ENCODE measurements around the gene ROBO3.

ROBO3 gene

DNA sequence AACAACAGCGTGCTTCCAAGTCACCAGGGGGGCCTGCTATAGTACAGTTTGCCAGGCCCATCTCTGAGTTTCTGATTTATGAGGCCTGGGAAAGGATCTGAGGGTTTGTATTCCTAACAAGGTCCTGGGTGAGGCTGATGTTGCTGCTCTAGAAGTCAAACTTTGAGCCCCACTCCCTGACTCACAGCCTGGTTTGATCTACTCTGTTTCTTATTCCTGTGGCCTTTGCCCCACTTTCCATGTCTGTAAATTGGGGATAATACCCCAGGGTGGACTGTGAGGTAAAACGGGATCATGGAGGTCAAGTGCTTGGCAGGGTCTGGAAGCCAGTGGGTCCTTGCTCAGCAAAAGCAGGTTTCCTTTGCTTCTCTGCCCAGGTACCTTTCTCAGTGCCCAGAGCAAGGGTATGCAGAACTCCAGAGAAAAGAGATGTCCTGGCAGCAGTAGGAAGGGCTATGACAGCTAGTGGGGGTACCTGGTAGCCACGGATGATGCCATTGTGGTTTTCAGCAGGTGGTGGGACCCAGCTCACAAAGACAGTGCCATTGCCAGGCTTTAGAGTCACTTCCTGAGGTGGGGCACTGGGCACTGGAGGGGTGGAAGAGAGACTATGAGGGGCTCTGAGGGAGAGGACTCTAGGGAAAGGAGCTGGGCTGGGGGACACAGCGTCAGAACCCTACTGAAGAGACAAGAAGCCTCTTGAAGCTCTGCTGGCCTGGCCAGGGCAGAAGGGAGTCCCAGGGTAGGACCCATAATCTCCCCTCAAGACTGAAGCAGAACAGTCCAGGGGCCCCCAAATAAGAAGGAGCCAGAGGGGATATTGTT is 29.6 kb downstream of the ROBO3 start:
- H3K79me2 ChIP-seq (ENCODE audit: control insufficient read depth, low read length), result no peaks in the 10 kb centered on the region
- no peaks in the 10 kb centered on the region for H3K4me1 ChIP-seq (ENCODE audit: control insufficient read depth, low read length)
- no peaks in the 10 kb centered on the region for H4K20me1 ChIP-seq (ENCODE audit: control insufficient read depth, insufficient read depth, low read depth, low read length)
- H3K27ac ChIP-seq (ENCODE audit: low read depth, low read length), result no peak overlapping the region
- no peak overlapping the region for H3K4me3 ChIP-seq (ENCODE audit: low read length)
- H3K9me3 ChIP-seq (ENCODE audit: control insufficient read depth, insufficient read depth, low read length), result no peaks in the 10 kb centered on the region
- H3F3A ChIP-seq (ENCODE audit: control insufficient read depth, insufficient read depth), result no peaks in the 10 kb centered on the region
- H3K9me2 ChIP-seq (replicated peaks; ENCODE audit: control insufficient read depth, low read length), result no peaks in the 10 kb centered on the region
- H3K27me3 ChIP-seq (ENCODE audit: control insufficient read depth, low read length), result peaks cover 14% of the 10 kb centered on the region; the same call in 1 of the 2 replicates
- TF ChIP-seq EZH2phosphoT487 (IDR thresholded peaks at IDR 0.05; ENCODE audit: borderline replicate concordance, low read length), result no peak
- TF ChIP-seq, protein P1, sequence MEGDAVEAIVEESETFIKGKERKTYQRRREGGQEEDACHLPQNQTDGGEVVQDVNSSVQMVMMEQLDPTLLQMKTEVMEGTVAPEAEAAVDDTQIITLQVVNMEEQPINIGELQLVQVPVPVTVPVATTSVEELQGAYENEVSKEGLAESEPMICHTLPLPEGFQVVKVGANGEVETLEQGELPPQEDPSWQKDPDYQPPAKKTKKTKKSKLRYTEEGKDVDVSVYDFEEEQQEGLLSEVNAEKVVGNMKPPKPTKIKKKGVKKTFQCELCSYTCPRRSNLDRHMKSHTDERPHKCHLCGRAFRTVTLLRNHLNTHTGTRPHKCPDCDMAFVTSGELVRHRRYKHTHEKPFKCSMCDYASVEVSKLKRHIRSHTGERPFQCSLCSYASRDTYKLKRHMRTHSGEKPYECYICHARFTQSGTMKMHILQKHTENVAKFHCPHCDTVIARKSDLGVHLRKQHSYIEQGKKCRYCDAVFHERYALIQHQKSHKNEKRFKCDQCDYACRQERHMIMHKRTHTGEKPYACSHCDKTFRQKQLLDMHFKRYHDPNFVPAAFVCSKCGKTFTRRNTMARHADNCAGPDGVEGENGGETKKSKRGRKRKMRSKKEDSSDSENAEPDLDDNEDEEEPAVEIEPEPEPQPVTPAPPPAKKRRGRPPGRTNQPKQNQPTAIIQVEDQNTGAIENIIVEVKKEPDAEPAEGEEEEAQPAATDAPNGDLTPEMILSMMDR (IDR thresholded peaks at IDR 0.05; ENCODE audit: low read depth, low read length, poor library complexity, severe bottlenecking), result no peak
- H3K36me3 ChIP-seq (ENCODE audit: control insufficient read depth, low read length), result no peaks in the 10 kb centered on the region
- H3K4me2 ChIP-seq (ENCODE audit: low read length), result no peak overlapping the region

DNA sequence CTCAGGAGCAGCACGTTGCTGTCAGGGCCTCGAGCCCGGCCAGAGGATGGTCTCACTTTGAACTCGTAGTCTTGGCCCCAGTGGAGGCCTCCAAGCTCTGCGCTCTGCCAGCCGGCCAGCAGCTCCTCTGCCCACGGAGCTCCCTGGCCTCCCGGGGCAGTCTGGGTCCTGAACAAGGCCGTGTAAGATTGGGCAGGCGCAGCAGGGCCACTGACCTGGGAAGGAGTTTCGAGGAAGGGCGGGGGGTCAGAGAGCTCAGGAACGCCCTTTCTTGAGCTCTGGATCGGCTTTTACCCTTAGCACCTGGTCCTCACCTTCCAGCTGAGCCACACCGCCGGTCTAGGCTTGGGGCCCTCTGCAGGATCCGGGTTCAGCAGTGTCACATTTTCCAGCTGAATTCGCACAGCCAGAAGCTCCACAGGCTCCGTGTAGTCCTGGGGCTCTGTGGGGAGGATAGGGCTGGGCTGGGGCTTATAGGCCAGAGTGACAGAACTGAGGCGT is 30.3 kb downstream of the ROBO3 start:
- TF ChIP-seq, protein P1 (IDR thresholded peaks at IDR 0.05; ENCODE audit: low read depth, low read length, poor library complexity, severe bottlenecking), result no peak
- no peak for TF ChIP-seq EZH2phosphoT487 (IDR thresholded peaks at IDR 0.05; ENCODE audit: borderline replicate concordance, low read length)

DNA sequence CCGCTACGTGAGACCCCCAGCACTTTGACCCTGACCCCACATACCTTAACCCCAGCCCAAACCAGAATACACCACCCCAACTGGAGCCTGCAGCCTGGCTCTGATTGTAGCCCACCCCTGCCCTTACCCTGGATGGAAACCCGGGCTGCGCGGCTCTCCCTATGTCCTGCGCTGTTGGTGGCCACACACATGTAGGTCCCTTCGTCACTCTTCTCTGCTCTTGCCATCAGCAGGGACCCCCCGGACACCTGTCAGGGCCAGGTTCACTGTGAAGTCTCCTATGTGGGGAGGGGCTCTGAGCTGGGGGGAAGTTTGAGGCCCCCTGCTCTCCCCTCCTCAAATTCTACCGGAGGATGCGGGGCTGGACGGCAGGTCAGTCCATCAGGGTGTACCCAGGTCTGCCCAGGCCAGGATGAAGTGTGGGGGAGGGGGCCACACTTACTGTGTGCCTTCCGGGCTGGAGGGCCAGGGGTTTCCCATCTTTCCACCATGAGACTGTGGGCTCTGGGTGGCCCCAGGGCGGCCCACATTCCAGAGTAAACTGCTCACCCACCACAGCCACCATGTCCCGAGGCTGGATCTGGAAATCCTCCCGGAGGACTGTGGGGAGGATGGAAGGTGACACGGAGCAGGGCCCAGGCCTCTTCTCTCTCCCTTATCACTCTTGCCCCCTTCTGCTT is 31.0 kb downstream of the ROBO3 start:
- Histone ChIP-seq H3K9me2 (replicated peaks; ENCODE audit: control insufficient read depth, low read length) (no peaks in the 10 kb centered on the region), H3K4me3 (ENCODE audit: low read length) (no peak overlapping the region), H3K4me1 (ENCODE audit: control insufficient read depth, low read length) (no peaks in the 10 kb centered on the region), H3K27ac (ENCODE audit: low read depth, low read length) (no peak overlapping the region), H3K27me3 (ENCODE audit: control insufficient read depth, low read length) (peaks cover 20% of the 10 kb centered on the region), H3F3A (ENCODE audit: control insufficient read depth, insufficient read depth) (no peaks in the 10 kb centered on the region), H4K20me1 (ENCODE audit: control insufficient read depth, insufficient read depth, low read depth, low read length) (no peaks in the 10 kb centered on the region), H3K9me3 (ENCODE audit: control insufficient read depth, insufficient read depth, low read length) (no peaks in the 10 kb centered on the region), H3K79me2 (ENCODE audit: control insufficient read depth, low read length) (no peaks in the 10 kb centered on the region), H3K4me2 (ENCODE audit: low read length) (no peak overlapping the region), H3K36me3 (ENCODE audit: control insufficient read depth, low read length) (no peaks in the 10 kb centered on the region)
- no peak for TF ChIP-seq EZH2phosphoT487 (IDR thresholded peaks at IDR 0.05; ENCODE audit: borderline replicate concordance, low read length)
- TF ChIP-seq, protein P1 (IDR thresholded peaks at IDR 0.05; ENCODE audit: low read depth, low read length, poor library complexity, severe bottlenecking), result no peak

More for the DNA sequence above, 30.3 kb downstream of the ROBO3 start:
- no peaks in the 10 kb centered on the region for H3K36me3 ChIP-seq (ENCODE audit: control insufficient read depth, low read length)
- H3K79me2 ChIP-seq (ENCODE audit: control insufficient read depth, low read length), result no peaks in the 10 kb centered on the region
- H3K9me3 ChIP-seq (ENCODE audit: control insufficient read depth, insufficient read depth, low read length), result no peaks in the 10 kb centered on the region
- peaks cover 15% of the 10 kb centered on the region; the same call in 1 of the 2 replicates for H3K27me3 ChIP-seq (ENCODE audit: control insufficient read depth, low read length)
- no peak overlapping the region for H3K4me3 ChIP-seq (ENCODE audit: low read length)
- no peak overlapping the region for H3K27ac ChIP-seq (ENCODE audit: low read depth, low read length)
- no peaks in the 10 kb centered on the region for H3F3A ChIP-seq (ENCODE audit: control insufficient read depth, insufficient read depth)
- H3K9me2 ChIP-seq (replicated peaks; ENCODE audit: control insufficient read depth, low read length), result no peaks in the 10 kb centered on the region
- no peaks in the 10 kb centered on the region for H3K4me1 ChIP-seq (ENCODE audit: control insufficient read depth, low read length)
- H3K4me2 ChIP-seq (ENCODE audit: low read length), result no peak overlapping the region
- no peaks in the 10 kb centered on the region for H4K20me1 ChIP-seq (ENCODE audit: control insufficient read depth, insufficient read depth, low read depth, low read length)
